HG03135 (cell line): Measurements from ENCODE around the gene RNF207.
"Not testable (repeated sequence)": the region's sequence is repeated elsewhere in the genome, so short reads cannot be mapped to it uniquely, and the experiment has no call there.

Experiments
- ATAC-seq: cut with Tn5 transposase; IDR thresholded peaks from one replicate; pipeline ENCODE4 v1.9.1; 2021; ENCODE audit warnings: mild to moderate bottlenecking, moderate library complexity; ENCODE audit not compliant: unreplicated experiment

Gene RNF207

GRCh38 chr1:6199298-6200187, 6.4 kb upstream of the RNF207 start, which contains the start of gene RPL22:
Gene RPL22, minus strand, starts transcription at chr1:6199595. Its CDS starts 22 bp downstream, at chr1:6199573.
- ATAC-seq, result peak; percentile 93

GRCh38 chr1:6200188-6200809, 5.6 kb upstream of the RNF207 start:
- ATAC-seq, result no peak

- no peak for ATAC-seq
Observed at GRCh38 chr1:6202256-6202655, 3.7 kb upstream of the RNF207 start.

- no peak for ATAC-seq
Observed at GRCh38 chr1:6206520-6206855, 569 bp downstream of the RNF207 start.

- ATAC-seq, result no peak
Observed at GRCh38 chr1:6207075-6207885, 1.4 kb downstream of the RNF207 start.

- ATAC-seq, result no peak
Observed at GRCh38 chr1:6207921-6208320, 2.0 kb downstream of the RNF207 start.

- ATAC-seq, result no peak
Observed at GRCh38 chr1:6208723-6209660, 3.1 kb downstream of the RNF207 start.

- no peak for ATAC-seq
Observed at GRCh38 chr1:6209661-6210580, 4.0 kb downstream of the RNF207 start.

GRCh38 chr1:6210591-6211355, 4.9 kb downstream of the RNF207 start:
- no peak for ATAC-seq

GRCh38 chr1:6211731-6212130, 5.8 kb downstream of the RNF207 start:
- ATAC-seq, result no peak

- ATAC-seq, result no peak
Observed at GRCh38 chr1:6212193-6212959, 6.5 kb downstream of the RNF207 start.

- ATAC-seq, result no peak
Observed at GRCh38 chr1:6218375-6219164, 12.7 kb downstream of the RNF207 start.

GRCh38 chr1:6219641-6220040, 13.7 kb downstream of the RNF207 start:
- not testable (repeated sequence) for ATAC-seq

- ATAC-seq, result no peak
Observed at GRCh38 chr1:6220236-6220635, 14.3 kb downstream of the RNF207 start.

- ATAC-seq, result no peak
Observed at GRCh38 chr1:6221210-6221784, 15.4 kb downstream of the RNF207 start.

- no peak for ATAC-seq
Observed at GRCh38 chr1:6222636-6223035, 16.7 kb downstream of the RNF207 start.

- no peak for ATAC-seq
Observed at GRCh38 chr1:6223617-6224016, 17.7 kb downstream of the RNF207 start.
